H54 (cell line): Measurements from ENCODE around the gene CEACAM16.
A peak's percentile ranks its signal among the peaks of the same experiment; 100 is the strongest.
"Not testable (repeated sequence)": the region's sequence is repeated elsewhere in the genome, so short reads cannot be mapped to it uniquely, and the experiment has no call there.

ENCODE experiments used
- DNase-seq: peaks from one replicate; pipeline ENCODE4 v3.0.0; 2011; ENCODE audit warnings: low spot score, mixed read lengths; ENCODE audit not compliant: insufficient read length
- FAIRE-seq: peaks from 3 replicates; lab custom pipeline; 2011; peaks lifted over from hg19 to GRCh38; lab: Jason Lieb, UNC
- POLR2A ChIP-seq: IDR thresholded peaks from 2 replicates; pipeline ENCODE4 v1.6.1; 2011; ENCODE audit warnings: low read depth, mild to moderate bottlenecking, low read length

CEACAM16 gene

DNA sequence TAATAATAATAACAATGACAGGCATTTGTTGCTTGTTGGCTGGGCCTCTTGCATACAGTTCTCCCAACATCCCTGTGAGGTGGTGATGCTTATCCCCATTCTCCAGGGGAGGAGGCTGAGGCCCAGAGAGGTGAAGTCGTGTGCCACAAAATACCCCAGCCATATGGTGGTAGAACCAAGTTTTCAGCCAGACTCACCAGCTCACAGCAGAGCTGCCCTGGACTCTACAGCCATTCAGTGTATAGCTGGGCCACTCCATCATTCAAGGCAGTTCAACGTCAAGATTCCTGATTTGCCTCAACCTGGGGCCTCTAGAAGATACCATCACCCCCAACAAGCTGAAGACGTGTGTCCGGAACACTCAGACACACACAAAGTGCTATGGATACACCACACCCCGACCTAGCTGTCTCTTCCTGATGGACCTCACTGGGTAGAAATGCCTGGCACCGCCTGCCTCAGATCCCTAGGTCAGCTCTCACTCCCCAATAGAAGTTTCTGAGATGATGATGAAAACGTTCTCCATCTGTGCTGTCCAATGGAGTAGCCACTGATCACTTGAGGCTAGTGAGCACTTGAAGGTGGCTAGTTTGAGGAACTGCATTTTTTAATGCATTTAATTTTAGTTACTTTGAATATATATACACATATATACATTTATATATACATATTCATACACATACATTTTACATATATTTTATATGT is 31.9 kb upstream of the CEACAM16 start:
- TF ChIP-seq POLR2A, result no peak
- no peak for FAIRE-seq

DNA sequence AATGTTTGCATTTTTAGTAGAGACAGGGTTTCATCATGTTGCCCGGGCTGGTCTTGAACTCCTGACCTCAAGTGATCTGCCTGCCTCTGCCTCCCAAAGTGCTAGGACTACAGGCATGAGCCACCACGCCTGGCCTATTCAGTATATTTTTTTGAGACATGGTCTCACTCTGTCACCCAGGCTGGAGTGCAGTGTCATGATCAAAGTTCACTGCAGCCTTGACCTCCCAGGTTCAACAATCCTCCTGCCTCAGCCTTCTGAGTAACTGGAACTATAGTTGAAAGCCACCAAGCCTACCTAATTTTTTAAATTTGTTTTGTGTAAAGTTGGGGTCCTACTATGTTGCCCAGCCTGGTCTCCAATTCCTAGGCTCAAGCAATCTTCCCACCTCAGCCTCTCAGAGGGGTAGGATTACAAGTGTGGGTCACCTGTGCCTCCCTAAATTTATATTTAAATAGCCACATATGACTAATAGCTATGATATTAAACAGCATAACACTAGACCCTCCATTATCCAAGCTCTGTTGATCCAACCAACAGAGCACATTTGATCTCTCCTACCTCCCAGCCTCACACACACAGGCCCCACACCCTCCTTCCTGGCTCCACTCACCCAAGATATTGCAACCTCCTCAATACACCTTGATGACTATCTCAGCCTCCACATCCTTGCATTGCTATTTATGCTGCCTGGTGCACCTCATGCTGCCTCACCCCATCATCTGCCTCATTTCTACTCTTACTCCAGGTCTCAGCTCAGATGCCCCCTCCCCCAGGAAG is 29.8 kb upstream of the CEACAM16 start:
- FAIRE-seq, result no peak
- no peak for TF ChIP-seq POLR2A
- DNase-seq, result no peak

More for the DNA sequence above, 31.9 kb upstream of the CEACAM16 start:
- DNase-seq, result no peak

GRCh38 chr19:44670027-44670426 is 28.9 kb upstream of the CEACAM16 start:
- not testable (repeated sequence) for DNase-seq, FAIRE-seq

DNA sequence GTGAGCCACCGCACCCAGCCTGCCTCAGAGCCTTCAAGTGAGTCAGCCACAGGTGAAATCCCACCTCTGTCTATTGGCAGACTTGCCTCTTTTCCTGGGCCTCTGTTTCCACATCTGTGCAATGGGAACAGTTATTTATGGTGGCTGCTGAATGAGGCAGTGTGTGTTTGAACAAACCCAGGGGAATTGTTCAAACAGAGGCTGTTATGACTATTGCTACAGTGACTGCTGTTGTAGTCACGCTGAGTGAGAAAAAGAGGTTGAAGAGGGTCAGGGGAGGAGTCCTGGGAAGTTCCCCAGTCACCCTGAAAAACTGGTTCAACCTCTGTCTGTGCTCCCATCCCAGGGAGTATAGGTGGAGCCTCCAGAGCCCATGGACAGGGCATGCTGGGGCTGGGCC is 27.6 kb upstream of the CEACAM16 start, which contains the start of gene CEACAM19:
TSS of gene CEACAM19 (plus strand) at position 83 of the 400 bp plus-strand sequence. CDS start 450 bp downstream, outside the sequence.
- no peak for DNase-seq
- TF ChIP-seq POLR2A, result no peak
- no peak for FAIRE-seq

DNA sequence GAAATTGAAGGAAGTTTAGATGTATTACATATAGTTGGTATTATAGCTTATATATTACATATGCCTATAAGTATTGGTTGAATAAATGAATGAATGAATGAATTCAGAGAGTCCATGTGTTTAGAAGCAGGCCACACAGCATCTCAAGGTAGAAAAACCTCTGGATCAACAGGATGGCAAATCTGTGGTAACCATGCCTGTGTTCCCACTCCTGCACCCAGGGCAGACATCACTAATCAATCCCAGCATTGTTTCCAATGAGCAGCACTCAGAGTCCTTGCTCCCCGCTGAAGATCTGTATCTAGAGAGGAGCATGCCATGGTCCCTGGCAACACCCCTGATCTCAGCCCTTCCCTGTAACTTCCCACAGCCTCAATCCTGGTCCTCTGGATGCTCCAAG is 26.7 kb upstream of the CEACAM16 start:
- no peak for FAIRE-seq
- no peak for TF ChIP-seq POLR2A
- no peak for DNase-seq

DNA sequence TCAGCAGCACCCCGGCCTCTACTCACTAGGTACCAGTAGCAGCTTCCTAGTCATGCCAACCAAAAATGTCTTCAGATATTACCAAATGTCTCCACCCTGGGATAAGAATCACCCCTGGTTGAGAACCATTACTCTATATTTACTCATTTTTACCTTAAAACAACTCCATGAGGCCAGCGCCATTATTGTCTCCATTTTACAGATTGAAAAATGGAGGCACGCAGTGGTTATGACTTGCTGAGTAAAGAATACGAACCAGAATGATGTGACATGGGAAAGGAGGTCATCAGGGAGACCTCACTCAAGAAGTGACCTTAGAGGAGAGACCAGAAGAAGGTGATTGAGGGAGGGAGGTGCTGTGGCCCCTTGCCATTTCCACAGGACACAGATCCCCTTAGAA is 25.4 kb upstream of the CEACAM16 start:
- no peak for TF ChIP-seq POLR2A
- no peak for FAIRE-seq
- no peak for DNase-seq

DNA sequence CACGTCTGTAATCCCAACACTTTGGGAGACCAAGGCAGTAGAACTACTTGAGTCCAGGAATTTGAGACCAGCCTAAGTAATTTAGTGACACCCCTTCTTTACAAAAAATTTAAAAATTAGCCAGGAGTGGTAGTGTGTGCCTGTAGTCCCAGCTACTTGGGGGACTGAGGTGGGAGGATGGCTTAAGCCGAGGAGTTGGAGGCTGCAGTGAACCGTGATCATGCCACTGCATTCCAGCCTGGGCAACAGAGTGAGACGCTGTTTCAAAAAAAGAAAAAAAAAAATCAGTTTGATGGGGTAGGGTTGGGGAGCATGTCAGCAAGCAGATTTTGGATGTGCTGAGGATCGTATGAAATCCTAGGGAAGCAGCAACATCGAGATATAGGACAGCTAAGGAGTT is 23.4 kb upstream of the CEACAM16 start:
- DNase-seq (no peak), FAIRE-seq (no peak)

GRCh38 chr19:44677019-44677811 is 21.7 kb upstream of the CEACAM16 start:
- FAIRE-seq (no peak), DNase-seq (peak; percentile 52)

More for the DNA sequence above, 23.4 kb upstream of the CEACAM16 start:
- no peak for TF ChIP-seq POLR2A

DNA sequence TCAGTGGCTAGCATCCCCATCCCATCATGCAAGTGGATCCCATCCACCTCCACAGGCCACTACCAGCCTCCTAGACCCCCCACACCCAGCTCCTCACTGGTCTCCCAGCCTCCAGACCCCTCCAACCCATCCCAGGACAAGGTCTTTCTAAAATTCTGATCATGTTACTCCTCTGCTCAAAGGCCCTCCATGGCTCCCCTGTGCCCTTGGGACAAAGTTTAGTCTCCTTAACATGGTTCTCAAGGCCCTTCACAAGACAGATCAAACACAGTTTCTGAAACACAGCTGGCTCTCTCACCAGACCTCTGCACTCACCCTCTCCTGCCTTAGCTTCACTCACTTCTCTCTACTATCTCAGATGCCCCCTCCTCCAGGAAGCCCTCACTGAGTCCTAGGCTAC is 18.4 kb upstream of the CEACAM16 start:
- TF ChIP-seq POLR2A, result no peak
- no peak for FAIRE-seq
- DNase-seq, result no peak

More at GRCh38 chr19:44677019-44677811, 21.7 kb upstream of the CEACAM16 start:
- no peak for TF ChIP-seq POLR2A

DNA sequence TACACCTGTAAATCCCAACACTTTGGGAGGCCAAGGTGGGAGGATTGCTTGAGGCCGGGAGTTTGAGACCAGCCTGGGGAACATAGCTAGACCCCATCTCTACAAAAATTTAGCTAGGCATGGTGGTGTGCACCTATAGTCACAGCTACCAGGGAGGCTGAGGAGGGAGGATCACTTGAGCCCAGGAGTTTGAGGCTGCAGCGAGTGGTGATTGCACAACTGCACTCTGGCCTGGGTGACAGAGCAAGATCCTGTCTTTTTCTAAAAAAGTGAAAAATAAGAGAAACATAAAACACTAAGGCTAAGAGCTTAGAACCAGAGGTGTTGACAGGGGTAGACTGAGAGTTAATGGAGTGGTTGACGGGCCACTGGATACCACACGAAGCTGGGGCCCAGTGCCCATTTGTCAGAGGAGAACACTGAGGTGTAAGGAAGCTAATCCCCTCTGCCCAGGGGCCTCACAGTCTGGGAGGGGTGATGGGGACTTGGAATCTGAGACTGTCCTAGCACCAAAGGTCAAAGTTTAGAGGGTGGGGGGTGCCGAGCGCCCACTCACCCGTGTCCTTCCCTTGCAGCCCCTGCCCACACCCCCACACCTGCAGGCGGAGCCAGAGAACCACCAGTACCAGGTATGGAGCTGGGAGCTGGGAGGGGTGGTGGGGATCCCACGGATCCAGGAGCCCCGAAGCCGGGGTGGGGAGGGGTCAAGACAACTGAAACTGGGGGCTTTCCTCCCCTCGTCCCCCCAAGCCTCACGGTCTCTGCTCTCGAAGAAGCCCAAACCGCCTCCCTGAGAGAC is 16.8 kb upstream of the CEACAM16 start:
- FAIRE-seq (no peak), DNase-seq (no peak)
- TF ChIP-seq POLR2A, result no peak

DNA sequence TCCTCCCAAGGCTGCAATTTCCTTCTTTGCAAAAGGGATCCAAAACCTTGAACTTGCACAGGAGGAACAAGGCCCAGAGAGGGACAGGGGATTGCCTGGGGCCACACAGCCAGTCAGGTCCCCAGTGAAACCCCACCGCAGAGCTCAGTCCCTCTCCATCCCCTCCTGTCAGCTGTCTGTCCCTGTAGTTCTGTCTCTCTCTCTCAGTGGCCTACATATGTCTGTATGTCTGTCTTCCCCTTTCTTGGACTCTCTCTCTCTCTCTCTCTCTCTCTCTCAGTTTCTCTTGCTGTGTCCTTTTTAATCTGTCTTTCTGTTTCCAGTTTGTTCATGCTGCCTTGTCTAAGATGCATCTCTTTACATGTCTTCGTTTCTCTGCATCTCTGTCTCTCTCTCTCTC is 16.1 kb upstream of the CEACAM16 start:
- FAIRE-seq (no peak), DNase-seq (no peak)
- TF ChIP-seq POLR2A, result no peak

- TF ChIP-seq POLR2A, result no peak
- DNase-seq (no peak), FAIRE-seq (no peak)
Observed at GRCh38 chr19:44683434-44684210, 15.3 kb upstream of the CEACAM16 start.

DNA sequence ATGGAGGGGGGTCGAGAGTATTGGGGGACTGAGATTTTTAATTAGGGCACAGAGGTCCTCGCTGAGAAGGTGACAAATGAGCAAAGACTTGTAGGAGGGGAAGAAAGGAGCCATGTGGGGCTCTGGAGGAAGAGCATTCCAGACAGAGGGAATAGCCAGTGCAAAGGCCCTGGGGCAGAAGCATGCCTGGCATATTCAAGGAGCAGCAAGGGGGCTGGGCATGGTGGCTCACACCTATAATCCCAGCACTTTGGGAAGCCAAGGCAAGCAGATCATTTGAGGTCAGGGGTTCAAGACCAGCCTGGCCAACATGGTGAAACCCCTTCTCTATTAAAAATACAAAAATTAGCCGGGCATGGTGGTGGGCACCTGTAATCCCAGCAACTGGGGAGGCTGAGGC is 14.6 kb upstream of the CEACAM16 start:
- not testable (repeated sequence) for FAIRE-seq, DNase-seq
